NCI-H1092 treated with DMSO at 0.1 percent for 48 hours (cell line): ENCODE data around the gene ANKRD27.
"Not testable (repeated sequence)": the region's sequence is repeated elsewhere in the genome, so short reads cannot be mapped to it uniquely, and the experiment has no call there.

Experiments
- DNase-seq: peaks from one replicate; lab custom pipeline; 2025; lab: John Stamatoyannopoulos, UW

ANKRD27 gene

DNA sequence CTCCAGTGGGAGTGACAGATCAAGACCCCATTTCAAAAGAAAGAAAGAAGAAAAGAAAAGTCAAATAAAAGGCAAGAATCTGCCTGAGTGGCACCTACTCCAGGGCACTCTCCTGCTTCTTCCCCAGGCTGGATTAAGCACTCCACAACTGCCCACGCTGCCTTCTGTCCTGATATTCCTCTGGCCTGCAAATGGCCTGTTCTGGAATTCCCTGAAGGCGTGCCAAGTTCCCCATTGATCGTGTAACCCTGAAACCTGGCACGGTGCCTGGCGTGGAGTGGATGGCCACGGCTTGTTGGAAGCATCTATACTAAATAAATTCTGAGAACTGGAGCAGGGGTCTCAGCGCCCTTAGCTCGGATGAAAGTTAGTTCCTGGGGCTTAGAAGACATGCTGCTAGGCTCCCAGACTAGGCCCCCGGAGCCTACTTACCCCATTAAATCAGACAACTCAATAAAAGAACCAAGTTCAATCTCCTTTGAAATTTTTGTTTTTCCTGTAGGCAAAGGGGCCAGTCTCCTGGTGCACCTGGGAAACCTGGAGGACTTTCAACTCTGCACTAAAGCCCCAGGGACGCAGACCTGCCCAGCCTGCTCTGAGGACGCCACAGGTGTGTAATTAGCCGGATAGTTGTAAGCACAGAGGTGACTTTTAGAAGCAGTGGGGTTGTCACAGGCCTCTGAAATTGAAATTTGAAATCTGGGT, 21.9 kb downstream of the ANKRD27 start:
- peak; percentile 3 for DNase-seq

DNA sequence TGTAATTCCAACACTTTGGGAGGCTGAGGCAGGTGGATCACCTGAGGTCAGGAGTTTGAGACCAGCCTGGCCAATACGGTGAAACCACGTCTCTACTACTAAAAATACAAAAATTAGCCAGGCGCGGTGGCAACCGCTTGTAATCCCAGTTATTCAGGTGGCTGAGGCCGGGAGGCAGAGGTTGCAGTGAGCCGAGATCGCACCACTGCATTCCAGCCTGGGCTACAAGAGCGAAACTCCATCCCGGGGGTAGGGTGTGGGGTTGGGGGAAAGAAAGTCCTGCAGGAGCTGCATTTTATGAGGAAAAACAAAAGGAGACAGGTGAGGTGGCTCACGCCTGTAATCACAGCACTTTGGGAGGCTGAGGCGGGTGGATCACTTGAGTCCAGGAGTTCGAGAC, 22.6 kb downstream of the ANKRD27 start:
- DNase-seq = not testable (repeated sequence)

DNA sequence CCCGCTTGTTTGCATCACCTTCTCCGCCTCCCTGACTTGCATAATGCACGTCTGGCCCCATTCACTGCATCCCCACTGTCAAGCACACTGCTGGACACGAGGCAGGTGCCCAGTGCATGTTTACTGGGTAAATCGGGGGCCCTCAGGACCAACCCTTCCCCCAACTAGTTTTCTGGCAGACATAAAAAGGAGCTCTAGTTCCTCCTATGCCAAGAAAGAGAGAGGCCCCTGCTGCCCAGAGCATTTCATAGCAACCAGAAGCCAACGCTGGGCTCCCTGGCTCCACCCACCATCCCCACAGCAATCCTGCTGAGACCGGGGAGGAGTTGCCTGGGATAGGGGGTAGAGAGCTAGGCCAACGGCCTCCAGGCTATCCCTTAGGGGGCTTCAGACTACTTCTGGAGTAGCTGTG, 23.2 kb downstream of the ANKRD27 start:
- no peak for DNase-seq

DNA sequence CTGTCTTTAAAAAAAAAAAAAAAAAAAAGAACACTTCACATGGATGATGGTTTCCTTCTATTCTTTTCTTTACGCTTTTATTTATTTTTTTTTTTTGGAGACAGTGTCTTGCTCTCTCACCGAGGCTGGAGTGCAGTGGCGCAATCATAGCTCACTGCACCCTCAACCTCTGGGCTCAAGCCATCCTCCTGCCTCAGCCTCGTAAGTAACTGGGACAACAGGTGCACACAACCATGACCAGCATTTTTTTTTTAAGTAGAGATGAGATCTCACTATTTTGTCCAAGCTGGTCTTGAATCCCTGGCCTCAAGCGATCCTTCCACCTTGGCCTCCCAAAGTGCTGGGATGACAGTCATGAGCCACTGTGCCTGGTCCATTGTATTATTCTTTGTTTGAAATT, 24.3 kb downstream of the ANKRD27 start:
- no peak for DNase-seq

DNA sequence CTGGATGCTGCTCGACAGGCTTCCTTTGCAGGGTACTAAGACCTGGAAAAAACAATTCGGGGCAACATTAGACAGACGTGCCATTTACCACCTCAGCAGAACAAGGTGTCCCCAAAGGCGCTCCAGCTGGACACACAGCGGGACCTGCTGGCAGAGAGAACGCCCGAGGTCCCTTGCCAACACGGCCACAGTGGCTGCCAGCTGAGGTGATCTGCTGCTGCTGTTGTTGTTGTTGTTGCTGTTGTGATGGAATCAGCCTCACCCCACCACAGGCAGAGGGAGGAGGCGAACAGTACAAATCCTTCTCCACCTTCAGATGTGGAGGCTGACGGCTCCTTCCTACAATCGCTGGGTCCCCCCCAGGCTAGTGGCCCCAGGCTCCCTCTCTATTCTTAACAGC, 25.2 kb downstream of the ANKRD27 start:
- no peak for DNase-seq

DNA sequence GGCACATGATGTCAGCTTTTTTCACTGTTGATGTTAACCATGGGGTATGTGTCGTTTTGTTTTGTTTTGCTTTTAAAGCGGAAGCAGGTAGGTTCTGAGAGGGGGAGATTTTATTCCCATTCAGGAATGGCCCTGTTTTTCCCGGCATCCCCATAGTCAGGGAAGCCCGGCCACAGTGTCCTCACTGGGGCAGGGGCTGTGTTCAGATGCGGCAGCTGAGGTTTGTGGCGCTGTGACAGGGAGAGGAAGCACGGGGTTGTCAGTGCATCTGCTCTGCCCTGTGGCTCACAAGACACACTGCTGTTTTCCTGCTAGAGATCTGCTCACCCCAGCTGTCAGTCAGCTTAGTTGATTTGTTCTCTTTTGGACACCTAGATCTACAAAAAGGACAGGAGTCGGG, 27.6 kb downstream of the ANKRD27 start:
- DNase-seq = no peak

DNA sequence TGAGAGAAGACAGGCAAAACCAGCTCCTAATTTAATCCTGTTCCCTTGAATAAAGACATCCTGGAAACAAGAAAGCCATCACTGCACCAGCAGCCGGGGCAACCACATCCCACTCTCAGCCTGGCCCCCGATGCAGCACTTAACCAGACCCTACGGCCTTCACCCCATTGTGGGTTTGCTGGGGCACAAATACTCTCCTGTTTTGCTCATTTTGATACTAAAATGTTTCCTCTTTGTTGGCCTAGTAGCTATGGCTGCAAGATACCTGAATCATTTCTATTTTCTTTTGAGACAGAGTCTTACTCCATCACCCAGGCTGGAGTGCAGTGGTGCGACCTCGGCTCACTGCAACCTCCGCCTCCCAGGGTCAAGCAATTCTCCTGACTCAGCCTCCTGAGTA, 28.4 kb downstream of the ANKRD27 start:
- DNase-seq = no peak

DNA sequence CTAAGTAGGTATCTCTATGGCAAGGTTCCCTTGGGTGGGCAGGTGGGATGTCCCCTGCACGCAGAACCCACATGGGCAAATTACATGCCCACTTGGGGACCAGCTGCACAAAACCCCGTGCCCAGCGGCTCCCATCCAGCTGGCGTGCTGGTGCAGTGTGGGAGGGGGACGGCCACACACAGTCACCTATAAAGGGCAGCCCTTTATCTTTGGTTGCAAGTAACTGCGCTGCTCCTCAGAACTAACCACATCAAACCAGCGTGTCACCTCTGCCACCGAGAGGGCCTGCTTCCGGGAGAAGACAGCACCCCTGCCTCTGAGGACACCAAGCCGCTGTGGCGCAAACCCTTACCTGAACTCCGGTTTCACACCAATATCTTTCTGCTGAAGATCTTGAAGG, 32.2 kb downstream of the ANKRD27 start:
- DNase-seq = no peak

DNA sequence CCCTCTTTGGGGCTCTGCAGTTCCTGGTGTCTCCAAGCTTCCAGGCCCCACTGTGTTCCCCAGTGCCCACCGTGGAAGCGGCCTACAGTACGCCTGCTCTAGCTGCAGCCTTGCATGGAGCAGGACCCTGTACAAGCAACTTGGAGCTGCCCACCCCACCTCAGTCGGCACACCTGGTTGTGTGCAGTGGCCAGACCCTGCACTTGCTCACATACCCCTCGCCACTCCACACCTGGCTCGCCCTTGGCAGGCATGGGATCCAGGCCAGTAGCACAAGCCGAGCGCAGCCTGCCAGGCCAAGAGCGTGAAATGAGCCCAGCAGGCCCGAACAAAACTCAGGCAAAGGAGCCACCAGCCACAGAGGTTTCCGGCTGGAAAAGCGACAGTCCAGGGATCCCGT, 36.4 kb downstream of the ANKRD27 start:
- no peak for DNase-seq

DNA sequence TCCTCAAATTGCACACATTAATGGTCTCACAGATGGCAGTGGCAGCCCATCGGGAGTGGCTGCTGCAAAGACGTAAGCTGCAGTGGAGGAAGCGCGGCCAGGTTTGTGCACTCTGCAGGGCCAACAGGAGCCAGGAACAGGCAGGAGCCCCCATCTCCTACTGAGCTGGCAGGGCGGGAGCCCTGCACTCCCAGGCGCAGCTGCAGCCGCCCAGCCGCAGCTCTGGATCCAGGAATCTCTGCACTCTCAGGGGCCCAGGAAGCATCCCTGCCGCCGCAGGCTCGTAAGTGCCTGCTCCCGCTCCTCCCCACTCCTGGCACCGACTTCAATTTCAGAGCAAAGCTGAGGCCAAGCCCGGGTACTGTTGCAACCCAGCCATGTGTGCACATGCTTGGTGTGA, 37.5 kb downstream of the ANKRD27 start:
- no peak for DNase-seq

DNA sequence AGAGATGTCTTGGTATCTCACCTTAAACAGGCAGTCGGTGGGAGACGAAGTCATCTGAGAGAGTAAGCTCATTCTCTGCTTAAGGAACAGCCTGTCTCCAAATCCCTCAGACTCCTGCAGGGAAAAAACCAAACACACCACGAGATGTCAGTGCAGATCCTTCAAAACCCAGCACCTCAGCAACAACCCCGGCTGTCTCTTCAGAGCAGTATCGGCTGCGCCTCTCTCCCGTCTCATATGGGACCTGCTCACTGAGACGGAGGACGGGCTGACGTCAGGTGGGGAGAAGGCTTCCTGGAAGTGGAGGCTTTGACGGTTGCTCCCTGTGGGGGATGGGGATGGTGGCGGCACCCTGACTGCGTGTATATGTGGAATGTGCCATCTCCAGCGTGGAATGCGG, 43.6 kb downstream of the ANKRD27 start:
- no peak for DNase-seq

DNA sequence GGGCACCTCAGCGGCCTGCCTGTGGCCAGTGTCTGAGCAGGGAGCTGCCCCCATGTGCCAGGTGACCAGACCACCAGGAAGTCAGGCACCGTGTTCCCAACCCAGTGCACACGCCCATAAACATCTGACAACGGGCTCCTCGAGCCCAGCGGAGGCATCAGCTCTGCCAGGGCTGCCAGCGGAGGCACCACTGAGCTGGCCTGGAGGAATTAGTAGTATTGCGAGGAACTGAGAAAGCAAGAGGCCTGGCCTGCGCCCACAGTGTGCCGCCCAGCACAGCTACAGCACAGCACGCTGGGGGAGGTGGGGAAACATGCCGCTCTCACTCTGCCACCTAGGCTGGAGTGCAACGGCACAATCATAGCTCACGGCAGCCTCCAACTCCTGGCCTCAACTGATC, 44.6 kb downstream of the ANKRD27 start:
- no peak for DNase-seq

DNA sequence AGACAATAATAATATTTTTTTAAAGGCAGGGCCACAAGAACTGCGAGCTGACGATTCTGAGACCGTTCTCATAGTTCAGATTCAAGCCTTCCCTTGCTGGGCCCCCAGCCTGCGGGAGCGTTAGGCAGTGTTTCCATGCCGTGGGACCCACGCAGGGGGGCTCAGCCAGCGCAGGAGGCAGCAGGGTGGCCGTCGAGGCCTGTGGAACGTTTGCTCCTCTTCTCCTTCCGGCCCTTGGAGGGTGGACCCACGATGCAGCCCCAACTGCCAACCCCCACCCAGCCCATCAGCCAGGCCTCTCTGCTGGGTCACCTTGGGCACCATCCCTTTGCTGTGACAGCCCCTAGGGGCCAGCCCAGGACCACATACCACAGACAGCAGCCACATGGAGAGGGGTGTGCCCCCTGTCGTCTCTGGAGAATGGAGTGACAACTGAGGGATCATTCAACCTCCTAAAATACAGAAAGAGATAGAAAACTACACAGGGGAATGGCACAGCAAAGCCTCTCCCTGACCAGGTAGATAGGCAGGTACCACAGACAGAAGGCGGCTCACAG, 47.2 kb downstream of the ANKRD27 start:
- no peak for DNase-seq

DNA sequence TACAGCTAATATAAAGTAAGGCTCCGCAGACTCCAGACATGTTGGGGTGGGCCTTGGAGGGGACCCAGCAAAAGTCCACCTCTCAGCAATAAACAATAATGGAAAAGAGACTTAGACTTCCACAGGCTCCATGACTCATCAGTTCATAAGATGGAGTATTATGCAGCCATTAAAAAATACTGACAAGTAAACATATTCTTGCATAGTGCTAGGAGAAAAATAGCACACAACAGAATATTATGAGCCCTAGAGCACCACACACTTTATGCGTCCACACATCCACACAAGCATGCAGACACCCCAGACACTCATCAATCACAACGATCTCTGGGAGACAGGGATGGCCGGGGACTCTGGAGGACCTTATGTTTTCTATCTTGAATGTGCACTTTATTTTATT, 48.0 kb downstream of the ANKRD27 start:
- no peak for DNase-seq

DNA sequence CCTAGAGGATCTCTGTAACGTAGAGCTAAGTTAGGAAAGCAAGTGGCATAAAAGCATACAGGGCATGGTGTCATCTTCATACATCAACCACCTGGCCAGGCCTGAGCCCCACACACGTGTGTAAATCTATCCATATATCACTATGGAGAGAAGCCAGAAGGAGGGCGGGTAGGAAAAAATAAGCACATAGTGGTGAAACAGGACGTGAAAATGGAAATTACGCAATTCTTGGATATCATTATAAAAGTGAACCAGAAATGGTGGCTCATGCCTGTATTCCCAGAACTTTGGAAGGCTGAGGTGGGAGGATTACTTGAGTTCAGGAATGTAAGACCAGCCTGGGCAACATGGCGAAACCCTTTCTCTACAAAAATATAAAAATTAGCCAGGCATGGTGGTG, 50.6 kb downstream of the ANKRD27 start:
- no peak for DNase-seq

DNA sequence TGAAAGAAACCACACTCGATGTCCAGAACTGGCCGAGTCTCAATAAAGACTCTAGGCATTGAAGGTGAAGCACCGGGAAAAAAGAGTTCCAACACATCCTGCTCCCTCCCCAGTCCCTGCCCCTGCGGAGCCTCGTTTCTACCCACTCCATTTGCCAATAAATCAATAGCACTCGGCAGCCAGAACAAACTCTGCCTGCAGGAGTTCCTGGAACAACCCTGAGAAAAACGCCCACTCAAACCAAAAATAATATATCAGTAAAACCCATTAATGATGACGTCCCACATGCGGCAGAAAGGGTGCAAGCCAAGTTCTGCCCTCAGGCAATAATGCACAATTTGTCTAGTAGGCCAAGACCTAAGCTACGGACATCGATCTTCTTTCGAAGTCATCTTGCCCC, 53.0 kb downstream of the ANKRD27 start:
- no peak for DNase-seq

DNA sequence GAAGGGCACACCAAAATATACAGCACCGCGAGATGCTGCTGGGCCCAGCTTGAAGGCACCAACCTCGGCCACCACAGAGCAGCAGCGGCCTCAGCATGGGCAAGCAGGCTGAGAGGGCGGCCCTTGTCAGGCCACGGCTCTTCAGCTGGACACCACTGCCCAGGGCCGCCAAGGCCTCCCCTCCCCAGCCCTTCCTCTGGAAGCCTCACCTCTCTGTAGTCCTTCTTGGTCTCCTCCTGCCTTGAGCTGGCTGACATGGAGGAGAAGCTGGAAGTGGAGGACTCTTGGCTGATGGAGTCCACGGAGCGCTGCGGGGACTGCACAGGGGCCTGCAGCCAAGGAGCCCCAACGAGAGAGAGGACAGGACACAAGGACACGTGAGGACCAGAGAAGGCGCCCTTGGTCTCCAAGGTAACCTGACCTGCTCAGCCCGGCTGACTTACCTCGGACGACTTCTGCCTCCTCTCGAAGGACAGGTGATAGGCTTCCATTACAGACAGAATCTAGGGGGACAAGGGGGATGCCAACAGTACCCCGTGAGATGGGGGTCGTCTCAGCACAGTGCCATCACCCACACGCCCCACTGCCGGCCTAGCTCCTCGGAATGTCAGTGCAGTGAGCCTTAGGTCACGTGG, 55.8 kb downstream of the ANKRD27 start:
- no peak for DNase-seq

DNA sequence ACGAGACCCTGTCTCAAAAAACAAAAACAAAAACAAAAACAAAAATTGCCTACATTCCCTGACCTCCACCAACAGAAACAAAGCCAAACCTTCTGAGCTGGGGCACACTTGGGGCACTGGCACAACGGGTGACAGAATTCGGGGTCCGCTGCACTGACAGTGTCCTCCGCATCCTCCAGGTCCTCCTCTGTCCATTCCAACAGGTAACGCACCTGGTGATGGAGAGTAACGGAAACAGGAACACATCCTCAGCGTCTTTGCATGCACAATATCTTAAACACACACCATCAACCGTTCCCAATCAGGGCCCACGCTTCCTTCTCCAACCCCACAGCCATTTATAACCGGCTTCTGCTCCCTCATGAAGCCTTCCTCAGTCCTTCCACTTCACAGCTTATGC, 59.4 kb downstream of the ANKRD27 start:
- DNase-seq = no peak

DNA sequence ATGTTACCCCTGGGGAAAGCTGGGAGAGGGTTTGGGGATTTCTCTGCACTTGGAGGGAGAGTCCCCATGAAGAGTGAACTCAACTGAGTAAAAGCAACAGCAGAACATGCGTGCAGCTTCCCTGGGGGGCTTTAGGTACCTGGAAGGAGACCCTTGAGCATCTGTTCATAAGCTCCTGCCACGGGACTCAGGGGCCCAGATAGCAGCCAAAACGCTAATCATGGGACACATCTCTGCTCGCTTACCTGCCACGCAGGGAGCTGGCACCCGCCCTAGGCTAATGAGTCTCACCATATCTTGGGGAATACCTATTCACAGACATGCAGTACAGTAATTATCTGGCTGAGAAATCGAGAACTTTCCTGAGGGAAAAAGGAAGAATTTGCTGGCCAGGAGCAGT, 60.1 kb downstream of the ANKRD27 start:
- DNase-seq = no peak

DNA sequence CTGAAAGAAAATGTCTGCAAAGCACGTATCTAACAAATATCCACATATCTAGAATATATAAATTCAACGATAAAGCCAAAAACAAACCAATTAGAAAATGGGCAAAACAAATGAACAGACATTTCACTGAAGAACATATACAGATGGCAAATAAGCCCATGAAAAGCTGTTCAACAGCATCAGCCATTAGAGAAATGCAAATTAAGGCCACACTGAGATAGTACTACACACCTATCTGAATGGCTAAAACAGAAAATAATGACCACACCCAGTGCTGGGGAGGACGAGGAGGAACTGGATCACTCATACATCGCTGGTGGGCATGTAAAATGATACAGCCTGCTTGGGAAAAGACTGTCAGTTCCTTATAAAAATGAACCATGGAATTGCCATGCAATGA, 62.0 kb downstream of the ANKRD27 start:
- DNase-seq = no peak

DNA sequence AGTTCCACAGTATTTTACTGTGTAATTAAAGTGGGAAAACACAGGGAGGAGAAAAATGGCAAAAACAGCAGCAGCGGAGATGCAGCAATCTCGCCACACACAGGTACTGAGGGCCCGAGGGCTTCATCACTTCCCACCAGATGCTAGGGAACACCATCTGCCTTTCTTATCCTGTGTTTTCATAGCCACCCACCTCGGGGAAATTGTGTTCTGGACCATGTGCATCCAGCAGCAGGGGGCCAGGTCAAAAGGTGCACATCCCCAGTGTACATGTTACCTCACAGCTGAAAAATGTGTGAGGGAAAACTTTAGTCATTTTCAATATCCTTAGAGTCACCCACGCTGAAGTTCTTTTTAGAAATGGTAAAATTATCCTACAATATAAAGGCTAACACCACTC, 63.8 kb downstream of the ANKRD27 start:
- DNase-seq = no peak

DNA sequence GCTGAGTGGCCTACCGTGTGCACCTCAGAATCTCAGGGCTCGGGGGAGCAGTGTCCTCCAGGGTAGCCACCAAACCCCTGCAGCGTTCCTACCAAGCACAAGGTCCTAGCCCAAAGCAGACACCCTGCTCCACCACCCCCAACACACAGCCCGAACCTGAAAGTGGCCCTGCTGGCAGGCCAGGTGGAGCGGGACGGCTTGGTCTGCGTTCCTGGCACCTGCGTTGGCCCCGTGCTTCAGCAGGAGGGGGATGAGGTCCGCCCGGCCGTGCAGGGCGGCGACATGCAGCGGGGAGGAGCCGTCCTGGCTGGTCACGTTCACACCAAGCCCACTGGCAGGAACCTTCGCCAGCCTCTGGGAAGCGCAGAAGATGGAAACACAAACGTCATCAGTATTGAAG, 67.5 kb downstream of the ANKRD27 start:
- DNase-seq = no peak

DNA sequence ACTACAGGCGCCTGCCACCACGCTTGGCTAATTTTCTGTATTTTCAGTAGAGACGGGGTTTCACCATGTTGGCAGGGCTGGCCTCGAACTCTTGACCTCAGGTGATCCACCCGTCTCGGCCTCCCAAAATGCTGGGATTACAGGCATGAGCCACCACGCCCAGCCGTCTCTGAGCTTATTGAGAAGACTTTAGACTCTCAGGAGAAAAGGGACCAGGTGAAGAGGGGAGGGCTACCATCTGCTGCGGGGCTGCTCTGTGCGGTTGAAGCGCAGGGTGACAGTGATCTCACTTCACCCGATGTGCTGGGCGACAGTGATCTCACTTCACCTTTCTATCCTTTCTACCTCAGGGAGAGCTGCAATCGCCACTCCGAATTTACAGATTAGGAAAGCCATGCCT, 68.7 kb downstream of the ANKRD27 start:
- DNase-seq = no peak

DNA sequence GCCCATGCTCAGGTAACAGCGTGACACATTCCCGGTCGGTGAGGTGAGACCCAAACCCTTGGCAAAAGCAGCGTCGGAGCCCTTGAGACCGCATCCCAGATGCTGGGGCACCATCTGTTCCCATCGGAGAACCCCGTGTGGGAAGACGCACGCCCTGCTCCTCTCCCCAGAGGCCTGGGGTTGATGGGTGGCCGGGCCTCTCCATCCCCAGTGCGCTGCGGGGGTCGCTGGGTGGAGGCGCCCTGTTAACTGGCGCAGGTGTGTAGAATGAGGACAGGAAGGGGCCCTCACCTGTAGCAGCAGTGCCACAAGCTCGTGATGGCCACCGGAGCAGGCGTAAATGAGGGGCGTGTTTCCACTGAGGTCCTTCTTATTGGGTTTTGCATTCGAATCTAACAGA, 69.4 kb downstream of the ANKRD27 start:
- no peak for DNase-seq
